Mammary epithelial cell (primary cell): ENCODE results near the gene KRT13.

ENCODE experiments used
- CTCF ChIP-seq, 2 donors: IDR thresholded peaks in 1 of 2; conservative IDR thresholded peaks in 1 of 2; 2 replicates each; pipeline ENCODE4 v1.5.1; 2011 to 2012; ENCODE audit warnings: inconsistent platforms in 2 of 2, low read length in 2 of 2, mild to moderate bottlenecking in 2 of 2, control low read depth in 1 of 2, low read depth in 1 of 2; ENCODE audit not compliant: insufficient read depth in 1 of 2; ENCODE audit errors: extremely low read depth in 1 of 2
- EZH2 ChIP-seq: IDR thresholded peaks from 2 replicates; pipeline ENCODE4 v1.6.1; 2012; ENCODE audit warnings: low read length, inconsistent platforms, borderline replicate concordance

- TF ChIP-seq CTCF (conservative IDR thresholded peaks at IDR 0.05 in 1 of 2, IDR thresholded peaks at IDR 0.05 in 1 of 2; ENCODE audit: extremely low read depth in 1 of 2, insufficient read depth in 1 of 2, low read depth in 1 of 2, low read length in 2 of 2) (no peak), EZH2 (no peak)
Observed at GRCh38 chr17:41492351-41492750, 13.1 kb downstream of the KRT13 start.
